Heart left ventricle (tissue), 13 donors: ENCODE results near the gene CREBBP.

ENCODE experiments used
- POLR2A ChIP-seq, 2 donors: fragments of 450-650 bp; IDR thresholded peaks; one replicate each; pipeline ENCODE4 v1.6.1; 2017; ENCODE audit warnings: antibody characterized with exemption in 2 of 2, mild to moderate bottlenecking in 2 of 2, moderate library complexity in 2 of 2
- TF ChIP-seq, protein P1 (sequence below), 12 donors: fragments of 200-600 bp; sonication (generic) in 4 of 12; IDR thresholded peaks; one replicate each; pipeline versions ENCODE4 v1.5.0 to v1.8.0; 2018 to 2022; ENCODE audit warnings: antibody characterized with exemption in 12 of 12, mild to moderate bottlenecking in 5 of 12
- donor health status: ischemic (EF 13 %, LVEDD 7.1; RV severe dilation, severe dysfunction).
- donor health status: DM: no; HTN: yes; CAD: no.
- donor health status: DM: no; HTN: no; CAD: no.
- donor health status: ischemic (EF 25% LVEDD 6.9; RV normal size, moderate dysfunction).
- donor health status: ischemic (EF 25% LVEDD 5.7; RV mildly dilated, moderate dysfunction).
- donor health status: ischemic (EF 35%, LVEDD 5.7; RV mildly dilated, moderate dysfunction).
- donor health status: nonischemic (EF 11% LVEDD 7.7; RV severe dilation, severe dysfunction).
- donor health status: DM: yes; HTN: yes; CAD: no.
- donor health status: PGD.
- donor health status: ischemic (EF 29% LVEDD 5.4; RV normal size, mild dysfunction).
- donor health status: nonischemic (EF 23%, LVEDD 6.1; RV moderate dilation, normal function).

DNA sequence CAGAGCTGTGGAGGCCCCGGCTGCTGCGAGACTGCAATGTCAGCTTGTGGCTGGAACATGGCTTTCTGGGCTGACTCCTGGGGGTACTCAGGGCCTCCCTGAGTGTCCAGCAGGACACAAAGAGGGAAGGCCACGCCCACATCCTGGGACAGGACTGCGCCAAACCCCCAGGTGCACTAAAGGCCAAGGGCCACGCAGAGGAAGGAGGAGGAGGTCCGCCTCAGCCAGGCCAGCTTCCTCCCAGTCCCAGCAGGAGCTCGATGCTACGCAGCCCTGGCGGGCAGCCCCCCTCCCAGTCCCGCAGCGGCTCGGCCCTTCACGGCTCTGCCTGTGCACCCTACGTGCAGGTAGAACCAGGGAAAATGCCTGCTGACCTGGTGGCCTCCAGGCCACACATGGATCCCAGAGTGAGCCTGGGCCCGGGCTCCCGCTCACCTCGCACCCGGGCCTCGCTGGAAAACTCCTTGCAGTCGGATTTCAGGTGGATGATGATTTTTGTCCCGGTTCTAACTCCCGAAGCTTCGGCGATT is 204.8 kb downstream of the CREBBP start:
- TF ChIP-seq, protein P1, sequence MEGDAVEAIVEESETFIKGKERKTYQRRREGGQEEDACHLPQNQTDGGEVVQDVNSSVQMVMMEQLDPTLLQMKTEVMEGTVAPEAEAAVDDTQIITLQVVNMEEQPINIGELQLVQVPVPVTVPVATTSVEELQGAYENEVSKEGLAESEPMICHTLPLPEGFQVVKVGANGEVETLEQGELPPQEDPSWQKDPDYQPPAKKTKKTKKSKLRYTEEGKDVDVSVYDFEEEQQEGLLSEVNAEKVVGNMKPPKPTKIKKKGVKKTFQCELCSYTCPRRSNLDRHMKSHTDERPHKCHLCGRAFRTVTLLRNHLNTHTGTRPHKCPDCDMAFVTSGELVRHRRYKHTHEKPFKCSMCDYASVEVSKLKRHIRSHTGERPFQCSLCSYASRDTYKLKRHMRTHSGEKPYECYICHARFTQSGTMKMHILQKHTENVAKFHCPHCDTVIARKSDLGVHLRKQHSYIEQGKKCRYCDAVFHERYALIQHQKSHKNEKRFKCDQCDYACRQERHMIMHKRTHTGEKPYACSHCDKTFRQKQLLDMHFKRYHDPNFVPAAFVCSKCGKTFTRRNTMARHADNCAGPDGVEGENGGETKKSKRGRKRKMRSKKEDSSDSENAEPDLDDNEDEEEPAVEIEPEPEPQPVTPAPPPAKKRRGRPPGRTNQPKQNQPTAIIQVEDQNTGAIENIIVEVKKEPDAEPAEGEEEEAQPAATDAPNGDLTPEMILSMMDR (IDR thresholded peaks at IDR 0.05): no peak
- no peak for TF ChIP-seq POLR2A (IDR thresholded peaks at IDR 0.05)
